GM19397 (cell line): ENCODE results near the gene FUNDC2.
"Not testable (repeated sequence)": the region's sequence is repeated elsewhere in the genome, so short reads cannot be mapped to it uniquely, and the experiment has no call there.

Experiments
- ATAC-seq: cut with Tn5 transposase; IDR thresholded peaks from one replicate; pipeline ENCODE4 v1.9.1; 2021; ENCODE audit warnings: mild to moderate bottlenecking, moderate library complexity; ENCODE audit not compliant: unreplicated experiment

The FUNDC2 gene, protein sequence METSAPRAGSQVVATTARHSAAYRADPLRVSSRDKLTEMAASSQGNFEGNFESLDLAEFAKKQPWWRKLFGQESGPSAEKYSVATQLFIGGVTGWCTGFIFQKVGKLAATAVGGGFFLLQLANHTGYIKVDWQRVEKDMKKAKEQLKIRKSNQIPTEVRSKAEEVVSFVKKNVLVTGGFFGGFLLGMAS

DNA sequence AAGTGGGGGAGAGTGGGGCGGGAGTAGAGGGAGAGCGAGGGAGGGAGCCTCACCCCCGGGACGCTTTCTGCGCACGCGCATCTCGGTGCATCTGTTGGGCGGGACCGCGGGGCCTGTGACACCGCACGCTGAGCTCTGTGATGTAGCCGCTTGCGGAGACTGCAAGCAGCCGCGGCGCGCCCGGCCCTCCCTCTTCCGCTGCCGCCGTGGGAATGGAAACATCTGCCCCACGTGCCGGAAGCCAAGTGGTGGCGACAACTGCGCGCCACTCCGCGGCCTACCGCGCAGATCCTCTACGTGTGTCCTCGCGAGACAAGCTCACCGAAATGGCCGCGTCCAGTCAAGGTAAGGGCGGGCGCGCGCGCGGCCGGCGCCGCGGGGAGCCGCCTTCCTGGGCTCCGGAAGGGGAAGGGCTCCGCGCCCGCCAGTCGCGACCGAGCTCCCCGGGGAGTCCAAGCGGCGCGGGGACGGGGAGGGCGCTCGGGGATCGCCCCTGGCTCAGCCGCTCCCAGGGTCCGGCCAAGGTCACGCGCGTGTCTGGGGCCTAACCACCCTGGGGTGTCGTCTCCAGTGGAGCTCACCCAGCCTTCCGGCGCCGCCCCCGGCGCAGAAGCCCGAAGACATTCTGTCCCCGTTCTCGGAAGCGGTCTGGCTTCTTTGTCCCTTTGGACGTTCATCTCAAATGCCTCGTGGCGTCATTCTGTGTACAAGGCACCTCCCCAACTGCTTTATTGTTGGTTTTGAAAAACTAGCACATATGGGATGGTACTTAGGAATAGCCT, at the start of gene FUNDC2:
TSS of gene FUNDC2 (plus strand) at position 118 of the 782 bp plus-strand sequence. CDS start at position 213, 95 bp downstream.
- peak; percentile 96 for ATAC-seq

- ATAC-seq, result no peak
Measured at GRCh38 chrX:154979629-154980028, 47.0 kb upstream of the FUNDC2 start.

- peak; percentile 94 for ATAC-seq
Measured at GRCh38 chrX:154980330-154981115, 46.1 kb upstream of the FUNDC2 start.

DNA sequence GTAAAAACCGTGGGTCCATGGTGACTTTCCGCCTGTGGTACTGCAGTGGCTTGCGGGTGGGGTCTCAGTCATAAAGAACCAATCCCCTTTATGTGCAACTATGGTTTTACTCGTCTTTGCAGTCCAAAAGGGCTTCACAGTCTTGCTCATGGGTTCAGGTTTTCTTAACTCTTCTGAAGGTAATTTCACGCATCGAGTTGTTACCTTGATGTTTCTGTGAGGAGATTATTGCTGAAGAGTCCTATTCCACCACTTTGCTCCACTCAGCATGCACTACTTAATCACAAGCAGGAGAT, 45.6 kb upstream of the FUNDC2 start:
- no peak for ATAC-seq

DNA sequence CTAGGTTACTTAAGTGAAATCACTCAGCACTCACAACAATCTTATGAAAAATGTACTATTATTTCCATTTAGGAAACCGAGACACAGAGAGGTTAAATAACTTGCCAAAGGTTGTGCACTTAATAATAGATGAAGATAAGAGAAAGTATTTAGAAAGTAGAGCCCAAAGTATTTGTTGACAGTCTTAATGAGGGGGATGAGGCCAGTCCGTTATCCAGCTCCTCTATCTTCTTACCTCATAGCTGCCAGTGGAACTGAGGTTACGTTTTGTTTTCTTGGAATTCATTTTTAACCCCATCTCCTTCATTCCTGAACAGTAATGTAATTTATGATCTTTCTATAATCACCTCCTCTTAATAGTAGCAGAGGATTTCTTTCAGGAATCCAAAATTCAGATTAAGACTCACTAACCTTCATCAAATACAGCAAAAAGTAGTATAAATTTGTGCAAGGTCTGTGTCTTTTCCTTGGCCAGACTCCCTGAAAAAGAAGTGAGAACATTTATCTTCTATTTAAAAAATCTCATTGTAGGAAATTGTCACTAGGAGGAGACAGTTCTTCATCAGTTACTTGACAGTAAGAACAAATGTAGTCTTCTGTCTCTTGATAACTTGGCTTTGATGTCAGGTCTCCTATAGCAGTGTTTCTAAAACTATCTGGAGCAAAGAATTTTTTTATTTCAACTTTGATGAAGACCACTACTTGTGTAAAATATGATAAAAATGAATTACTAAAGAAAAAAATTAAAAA, 39.6 kb upstream of the FUNDC2 start:
- ATAC-seq, result no peak

DNA sequence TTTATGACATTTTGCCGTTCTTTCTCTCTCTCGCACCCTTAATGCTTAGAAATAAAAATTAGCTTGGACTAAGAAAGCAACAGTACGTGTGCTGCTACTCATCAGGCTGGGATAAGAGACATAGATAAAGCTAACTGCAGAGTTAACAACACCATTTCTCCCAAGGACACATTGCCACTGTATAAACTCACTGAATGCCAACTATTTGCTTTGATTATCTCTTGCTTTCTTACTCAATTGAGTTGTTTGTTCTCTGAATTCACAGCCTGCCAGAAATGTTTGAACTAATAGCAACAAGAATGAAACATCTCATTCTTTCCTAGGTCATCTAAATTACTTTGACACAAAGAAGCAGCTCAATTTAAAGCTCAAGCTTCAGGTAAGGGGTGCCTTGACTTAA, 38.7 kb upstream of the FUNDC2 start:
- ATAC-seq, result no peak

DNA sequence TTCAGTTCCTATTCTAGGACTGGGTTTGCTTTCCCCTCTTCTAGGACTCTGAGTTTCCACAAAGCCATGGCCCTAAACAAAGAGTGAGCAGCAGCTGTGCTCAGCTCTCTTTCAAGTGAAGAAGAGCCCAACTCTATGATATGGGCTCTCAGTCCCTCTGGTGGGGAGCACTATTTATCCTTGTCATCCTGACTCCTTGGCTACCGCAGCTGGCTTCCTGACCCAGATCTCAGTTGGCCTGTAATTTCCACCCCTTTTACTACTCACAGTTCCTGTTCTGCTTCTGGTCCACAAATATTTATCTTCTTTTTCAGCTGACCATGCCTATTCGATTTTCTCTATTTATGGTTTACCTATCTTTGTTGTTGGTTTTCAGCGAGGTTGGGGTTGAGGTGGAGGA, 37.9 kb upstream of the FUNDC2 start:
- ATAC-seq, result no peak

DNA sequence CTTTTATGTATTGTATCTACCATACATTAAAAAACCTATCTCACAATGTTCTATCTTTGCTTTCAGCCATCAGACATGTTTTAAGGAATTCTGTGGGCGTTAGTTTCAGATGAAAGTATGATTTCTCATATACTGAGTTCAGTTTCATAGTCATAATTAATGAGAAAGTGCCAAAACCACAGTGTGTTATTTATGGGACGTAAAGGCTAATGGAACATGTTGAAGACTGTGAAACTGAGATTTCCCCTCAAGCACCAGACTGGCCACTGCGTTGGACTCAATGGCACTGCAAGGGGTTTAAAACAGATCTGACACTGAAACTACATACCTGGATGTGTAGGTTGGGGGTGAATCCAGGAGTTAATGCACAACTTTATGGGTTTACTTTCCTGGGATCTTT, 36.1 kb upstream of the FUNDC2 start:
- no peak for ATAC-seq

GRCh38 chrX:154991039-154991438, 35.6 kb upstream of the FUNDC2 start:
- no peak for ATAC-seq

DNA sequence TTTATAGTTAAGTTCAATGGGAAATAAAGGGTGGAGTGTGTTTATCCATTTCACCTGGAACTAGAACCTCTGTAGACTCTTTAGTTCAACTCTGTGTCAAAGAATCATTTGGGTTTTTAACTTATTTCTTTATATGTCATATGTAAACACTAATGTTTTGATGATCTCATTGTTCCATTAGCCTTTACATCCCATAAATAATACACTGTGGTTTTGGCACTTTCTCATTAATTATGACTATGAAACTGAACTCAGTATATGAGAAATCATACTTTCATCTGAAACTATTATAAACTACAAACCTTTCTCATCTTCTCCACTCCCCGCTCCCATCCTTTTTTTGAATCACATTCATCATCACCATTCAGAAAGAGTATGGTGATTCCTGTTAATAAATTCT, 35.2 kb upstream of the FUNDC2 start:
- no peak for ATAC-seq

GRCh38 chrX:154998204-154998880, 28.3 kb upstream of the FUNDC2 start:
- ATAC-seq, result no peak

DNA sequence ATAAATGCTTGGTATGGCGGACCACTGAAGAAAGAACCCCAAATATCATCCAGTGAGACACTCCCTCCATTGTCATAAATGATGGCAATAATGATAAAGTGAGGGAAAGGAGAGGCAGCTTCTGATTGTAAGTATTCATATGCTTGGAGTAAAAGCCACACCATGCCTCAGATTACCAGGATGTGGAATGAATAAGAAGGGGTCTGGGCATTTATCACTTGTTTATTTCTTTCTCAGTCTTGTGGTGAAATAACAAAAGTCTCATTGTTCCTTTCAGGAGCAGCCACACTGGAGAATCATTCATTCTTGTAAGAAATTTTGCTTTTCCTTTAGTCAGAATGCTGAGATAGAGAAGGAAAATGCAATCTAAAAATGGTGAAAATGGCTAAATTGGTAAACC, 25.8 kb upstream of the FUNDC2 start:
- ATAC-seq, result no peak

DNA sequence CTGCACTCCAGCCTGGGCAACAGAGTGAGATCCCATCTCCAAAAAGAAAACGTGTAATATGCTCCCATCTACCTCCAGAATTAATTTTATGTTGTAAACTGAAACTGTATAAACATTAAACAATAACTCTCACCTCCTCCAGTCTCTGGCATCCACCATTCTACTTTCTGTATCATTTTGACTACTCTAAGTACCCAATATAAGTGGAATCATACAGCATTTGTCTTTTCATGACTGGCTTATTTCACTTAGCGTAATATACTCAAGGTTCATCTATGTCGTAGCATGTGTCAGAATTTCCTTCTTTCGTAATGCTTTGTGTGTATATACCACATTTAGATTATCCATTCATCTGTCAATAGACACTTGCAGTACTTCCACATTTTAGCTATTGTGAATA, 24.8 kb upstream of the FUNDC2 start:
- ATAC-seq, result no peak

DNA sequence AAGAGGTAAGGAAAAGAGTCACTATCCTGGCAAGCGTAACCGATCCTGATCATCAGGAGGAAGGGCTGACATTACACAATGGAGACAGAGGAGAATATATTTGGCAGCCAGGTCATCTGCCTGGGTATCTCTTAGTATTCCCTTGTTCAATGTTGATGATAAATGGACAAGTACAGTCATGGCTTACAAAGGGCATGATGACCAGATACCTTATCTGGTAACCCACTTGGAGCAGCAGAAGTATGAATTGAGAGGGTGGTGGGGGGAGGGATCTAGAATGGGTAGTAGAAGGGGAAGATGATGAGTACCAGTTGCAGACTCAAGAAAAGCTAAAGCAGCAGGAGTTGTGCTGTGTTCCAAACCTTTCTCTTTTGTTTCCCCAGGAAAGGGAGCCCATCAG, 21.5 kb upstream of the FUNDC2 start:
- no peak for ATAC-seq

DNA sequence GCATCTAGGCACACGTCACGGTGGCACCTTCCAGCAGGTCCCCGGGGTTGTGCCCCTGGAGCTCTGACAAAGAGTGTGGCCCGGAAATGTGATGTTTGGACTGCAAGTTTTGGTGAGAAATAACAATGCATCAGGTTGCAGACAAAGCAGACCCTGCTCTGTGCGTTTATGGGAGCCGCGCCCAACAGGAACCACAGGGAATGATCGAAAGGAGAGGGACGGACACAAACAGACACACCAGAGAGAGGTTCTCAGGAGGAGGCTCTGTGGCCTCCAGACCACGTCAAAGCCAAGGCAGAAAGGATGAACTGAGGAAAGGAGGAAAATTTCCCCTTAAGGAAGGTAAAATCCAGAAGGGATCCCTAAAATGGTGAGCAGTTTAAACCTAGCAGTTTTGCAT, 20.3 kb upstream of the FUNDC2 start:
- ATAC-seq, result not testable (repeated sequence)

DNA sequence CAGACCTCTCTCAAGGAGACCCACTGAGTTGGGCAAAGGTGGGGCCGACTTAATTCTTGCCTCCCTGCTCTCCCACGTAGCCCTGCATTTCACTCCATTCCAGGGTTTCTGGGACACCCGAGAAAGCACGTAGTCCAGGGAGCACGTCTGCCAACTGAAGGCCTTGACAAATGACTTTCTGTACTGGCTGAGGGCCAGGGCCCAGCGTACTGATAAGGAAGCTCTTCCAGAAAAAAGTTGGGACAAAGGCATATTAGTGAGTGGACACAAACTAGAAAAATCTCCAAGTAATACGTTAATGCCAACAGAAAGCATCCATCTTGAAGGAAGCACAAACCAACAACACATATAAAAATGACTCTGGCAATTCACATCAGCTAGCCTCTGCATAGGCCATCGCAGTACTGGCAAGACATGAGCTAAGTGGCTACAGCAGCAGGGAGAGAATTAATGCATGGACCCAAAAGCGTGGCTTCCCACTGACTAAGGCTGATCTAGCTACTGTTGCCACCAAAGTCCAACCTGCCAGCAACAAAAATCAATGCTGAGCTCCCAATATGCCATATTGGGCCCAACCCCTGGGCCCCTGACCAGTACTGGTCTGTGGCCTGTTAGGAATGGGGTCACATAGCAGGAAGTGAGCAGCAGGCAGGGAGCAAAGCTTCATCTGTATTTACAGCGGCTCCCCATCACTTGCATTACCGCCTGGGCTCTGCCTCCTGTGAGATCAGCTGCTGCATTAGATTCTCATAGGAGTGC, 19.6 kb upstream of the FUNDC2 start:
- not testable (repeated sequence) for ATAC-seq

GRCh38 chrX:155008578-155008977, 18.1 kb upstream of the FUNDC2 start:
- not testable (repeated sequence) for ATAC-seq

- no peak for ATAC-seq
Measured at GRCh38 chrX:155009994-155010472, 16.6 kb upstream of the FUNDC2 start.

DNA sequence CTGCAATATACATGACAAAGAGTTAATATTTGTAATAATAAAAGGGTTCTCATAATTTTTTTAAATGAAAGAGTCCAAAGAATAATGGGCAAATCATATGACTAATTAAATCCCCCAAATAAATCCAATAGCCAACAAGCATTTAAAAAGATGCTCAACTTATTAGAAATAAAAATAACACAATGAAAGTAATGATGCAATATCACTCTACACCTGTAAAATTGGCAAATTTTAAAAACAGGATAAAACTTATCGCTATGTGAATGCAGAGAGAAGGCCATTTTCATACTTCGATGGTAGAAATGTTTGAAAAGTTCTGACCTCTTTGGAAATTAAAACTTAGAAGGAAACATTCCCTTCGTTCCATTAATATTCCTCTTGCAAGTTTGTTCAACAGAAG, 6.1 kb upstream of the FUNDC2 start:
- ATAC-seq, result no peak

- ATAC-seq, result no peak
Measured at GRCh38 chrX:155022585-155022984, 4.1 kb upstream of the FUNDC2 start, which contains the start of gene F8. F8 (minus strand) TSS chrX:155022723; CDS start chrX:155022552, 171 bp downstream.
